LNCAP (cell line): ENCODE measurements around the gene ARHGEF5.
"Not testable (repeated sequence)": the region's sequence is repeated elsewhere in the genome, so short reads cannot be mapped to it uniquely, and the experiment has no call there.

ENCODE experiments used
- CTCF ChIP-seq: fragments of 450-650 bp; IDR thresholded peaks from 2 replicates; pipeline ENCODE4 v1.5.1; 2017; ENCODE audit warnings: mild to moderate bottlenecking

Gene ARHGEF5

GRCh38 chr7:144355176-144355822, at the start of gene ARHGEF5:
TSS of gene ARHGEF5 (plus strand) at chr7:144355402. CDS start at chr7:144362670, 7,268 bp downstream.
- TF ChIP-seq CTCF = not testable (repeated sequence)

GRCh38 chr7:144311872-144312469, 43.2 kb upstream of the ARHGEF5 start, which contains the start of gene OR2A1:
TSS of gene OR2A1 (plus strand) at chr7:144312419. CDS start at chr7:144318125, 5,706 bp downstream.
- TF ChIP-seq CTCF = not testable (repeated sequence)

GRCh38 chr7:144378651-144379050, 23.4 kb downstream of the ARHGEF5 start:
- no peak for TF ChIP-seq CTCF

- no peak for TF ChIP-seq CTCF
Observed at GRCh38 chr7:144379776-144380384, 24.7 kb downstream of the ARHGEF5 start.

GRCh38 chr7:144384071-144384470, 28.9 kb downstream of the ARHGEF5 start:
- TF ChIP-seq CTCF = no peak

GRCh38 chr7:144384555-144385245, 29.5 kb downstream of the ARHGEF5 start:
- TF ChIP-seq CTCF = no peak

- no peak for TF ChIP-seq CTCF
Observed at GRCh38 chr7:144386741-144387140, 31.5 kb downstream of the ARHGEF5 start.
